ENCODE results near the gene CFAP65. TPM values are rescaled to one million over a fixed set of nuclear protein-coding genes. Genes with fewer than 3 reads are reported as not detected.

CFAP65 gene
- total and polyA plus RNA-seq, 2 of the 13 experiments (the other 11 are each of a cell fraction or from before 2014, with no cell fraction given): 0.05 TPM; not detected in 1

GRCh38 chr2:218962859-218963492 lies 78.3 kb downstream of the CFAP65 start (continued):
- TF ChIP-seq AGO1 (IDR thresholded peaks at IDR 0.05; ENCODE audit: low read depth, low read length, poor library complexity, severe bottlenecking): no peak
- TF ChIP-seq SP140L (CRISPR knock-in tag; IDR thresholded peaks at IDR 0.05; ENCODE audit: borderline replicate concordance): peak; percentile 89; the same call in 1 of the 2 replicates
- peak; percentile 81; the same call in 1 of the 2 replicates for TF ChIP-seq SALL2 (CRISPR knock-in tag; IDR thresholded peaks at IDR 0.05)
- TF ChIP-seq ZNF619 (CRISPR knock-in tag; IDR thresholded peaks at IDR 0.05): no peak
- TF ChIP-seq SIX4 (CRISPR knock-in tag; IDR thresholded peaks at IDR 0.05): peak; percentile 73; the same call in 1 of the 2 replicates
- TF ChIP-seq MTERF4 (CRISPR knock-in tag; IDR thresholded peaks at IDR 0.05): peak; percentile 91; the same call in 1 of the 2 replicates
- TF ChIP-seq POLR2A (IDR thresholded peaks at IDR 0.05; ENCODE audit: insufficient read depth in 1 of 2, low read depth in 2 of 2, low read length in 2 of 2): no peak
- no peak for TF ChIP-seq ZNF121 (CRISPR knock-in tag; IDR thresholded peaks at IDR 0.05)
- TF ChIP-seq GRHL1 (CRISPR knock-in tag; conservative IDR thresholded peaks at IDR 0.05): no peak
- TF ChIP-seq ZNF616 (CRISPR knock-in tag; IDR thresholded peaks at IDR 0.05; ENCODE audit: low read depth): peak; percentile 77; the same call in 1 of the 2 replicates
- peak; percentile 52; the same call in 1 of the 2 replicates for TF ChIP-seq ZBTB38 (CRISPR knock-in tag; IDR thresholded peaks at IDR 0.05)
- TF ChIP-seq ZNF788 (CRISPR knock-in tag; IDR thresholded peaks at IDR 0.05; ENCODE audit: borderline replicate concordance): peak; percentile 67; the same call in 1 of the 2 replicates
- TF ChIP-seq ZFP91 (CRISPR knock-in tag; IDR thresholded peaks at IDR 0.05; ENCODE audit: borderline replicate concordance): peak; percentile 62; the same call in 1 of the 2 replicates
- 0 out of 2 replicates have a peak, but pooled peaks have one; percentile 31 for TF ChIP-seq MAX (IDR thresholded peaks at IDR 0.05)
- no peak for TF ChIP-seq SKI (IDR thresholded peaks at IDR 0.05; ENCODE audit: partially characterized antibody)
- peak; percentile 60; the same call in 1 of the 2 replicates for TF ChIP-seq ZBTB7A (CRISPR knock-in tag; IDR thresholded peaks at IDR 0.05)
- TF ChIP-seq NFYC (CRISPR knock-in tag; IDR thresholded peaks at IDR 0.05): 0 out of 2 replicates have a peak, but pooled peaks have one; percentile 43
- TF ChIP-seq NFYB (CRISPR knock-in tag; IDR thresholded peaks at IDR 0.05): peak; percentile 35; the same call in 1 of the 2 replicates
- peak; percentile 83; the same call in 1 of the 2 replicates for TF ChIP-seq PLSCR1 (CRISPR knock-in tag; IDR thresholded peaks at IDR 0.05; ENCODE audit: borderline replicate concordance)
- TF ChIP-seq TFDP1 (CRISPR knock-in tag; IDR thresholded peaks at IDR 0.05; ENCODE audit: borderline replicate concordance): peak; percentile 53; the same call in 1 of the 2 replicates
- no peak for TF ChIP-seq ZNF510 (CRISPR knock-in tag; IDR thresholded peaks at IDR 0.05; ENCODE audit: low read depth)

Measured in HepG2 (cell line).